Measurements from ENCODE around the gene SBDS.
"Not testable (repeated sequence)": the region's sequence is repeated elsewhere in the genome, so short reads cannot be mapped to it uniquely, and the experiment has no call there.

- TF ChIP-seq, protein P1, sequence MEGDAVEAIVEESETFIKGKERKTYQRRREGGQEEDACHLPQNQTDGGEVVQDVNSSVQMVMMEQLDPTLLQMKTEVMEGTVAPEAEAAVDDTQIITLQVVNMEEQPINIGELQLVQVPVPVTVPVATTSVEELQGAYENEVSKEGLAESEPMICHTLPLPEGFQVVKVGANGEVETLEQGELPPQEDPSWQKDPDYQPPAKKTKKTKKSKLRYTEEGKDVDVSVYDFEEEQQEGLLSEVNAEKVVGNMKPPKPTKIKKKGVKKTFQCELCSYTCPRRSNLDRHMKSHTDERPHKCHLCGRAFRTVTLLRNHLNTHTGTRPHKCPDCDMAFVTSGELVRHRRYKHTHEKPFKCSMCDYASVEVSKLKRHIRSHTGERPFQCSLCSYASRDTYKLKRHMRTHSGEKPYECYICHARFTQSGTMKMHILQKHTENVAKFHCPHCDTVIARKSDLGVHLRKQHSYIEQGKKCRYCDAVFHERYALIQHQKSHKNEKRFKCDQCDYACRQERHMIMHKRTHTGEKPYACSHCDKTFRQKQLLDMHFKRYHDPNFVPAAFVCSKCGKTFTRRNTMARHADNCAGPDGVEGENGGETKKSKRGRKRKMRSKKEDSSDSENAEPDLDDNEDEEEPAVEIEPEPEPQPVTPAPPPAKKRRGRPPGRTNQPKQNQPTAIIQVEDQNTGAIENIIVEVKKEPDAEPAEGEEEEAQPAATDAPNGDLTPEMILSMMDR (IDR thresholded peaks at IDR 0.05): not testable (repeated sequence)
- not testable (repeated sequence) for TF ChIP-seq POLR2A (IDR thresholded peaks at IDR 0.05)
Measured at GRCh38 chr7:66969001-66969400, 26.4 kb downstream of the SBDS start.
